Vagina (tissue), 2 donors: Measurements from ENCODE around the gene PLCE1. TPM values are rescaled to one million over a fixed set of nuclear protein-coding genes. Genes with fewer than 3 reads are reported as not detected.

Experiments used
- DNase-seq, 2 donors: peaks; one replicate each; pipeline ENCODE4 v3.0.0-alpha.2; 2017; ENCODE audit errors: extremely low spot score in 2 of 2
- H3K27ac ChIP-seq: fragments of 200-600 bp; sonication (generic); one replicate; pipeline ENCODE4 v1.5.1; 2019
- H3K27me3 ChIP-seq: fragments of 200-600 bp; sonication (generic); one replicate; pipeline ENCODE4 v1.5.1; 2019
- H3K36me3 ChIP-seq, 2 donors: fragments of 200-600 bp; sonication (generic); one replicate each; pipeline ENCODE4 v1.5.1; 2017 to 2019
- H3K4me1 ChIP-seq: fragments of 200-600 bp; sonication (generic); one replicate; pipeline ENCODE4 v1.5.1; 2019
- H3K4me3 ChIP-seq, 2 donors: fragments of 200-600 bp; sonication (generic); 1 replicate in 1 of 2; 2 replicates in 1 of 2; pipeline ENCODE4 v1.5.1; 2016 to 2019
- H3K9me3 ChIP-seq: fragments of 200-600 bp; sonication (generic); one replicate; pipeline ENCODE4 v1.5.1; 2019
- POLR2A ChIP-seq, 2 donors: fragments of 450-650 bp; IDR thresholded peaks; one replicate each; pipeline ENCODE4 v1.6.1; 2017; ENCODE audit warnings: antibody characterized with exemption in 2 of 2, mild to moderate bottlenecking in 2 of 2, moderate library complexity in 2 of 2
- POLR2AphosphoS5 ChIP-seq, 2 donors: sonication (generic); formaldehyde crosslinking; IDR thresholded peaks; one replicate each; pipeline ENCODE4 v1.9.0; 2017; ENCODE audit warnings: antibody characterized with exemption in 2 of 2, mild to moderate bottlenecking in 2 of 2, low read depth in 1 of 2; ENCODE audit not compliant: insufficient read depth in 1 of 2
- intact Hi-C: fragments of 100-400 bp; cut with DNase I; formaldehyde crosslinking; loops from one replicate; pipeline ENCODE4 v1.15.1; 2023
- total RNA-seq: library from RNA; depleted of rRNA; stranded (reverse); fragments of >200 nt; gene quantifications from one replicate; pipeline ENCODE4 v1.2.3, GENCODE V29; 2016
- TF ChIP-seq, protein P1 (sequence below), 3 experiments: fragments of 450-650 bp in 2 of 3; fragments of 200-600 bp in 1 of 3; sonication (generic) in 1 of 3; IDR thresholded peaks; one replicate each; pipeline ENCODE4 v1.5.1; 2017 to 2019; ENCODE audit warnings: antibody characterized with exemption in 3 of 3, mild to moderate bottlenecking in 2 of 3, moderate library complexity in 2 of 3

Gene PLCE1
- total RNA-seq, 1 donor from 2014 or later = 13.0 TPM

DNA sequence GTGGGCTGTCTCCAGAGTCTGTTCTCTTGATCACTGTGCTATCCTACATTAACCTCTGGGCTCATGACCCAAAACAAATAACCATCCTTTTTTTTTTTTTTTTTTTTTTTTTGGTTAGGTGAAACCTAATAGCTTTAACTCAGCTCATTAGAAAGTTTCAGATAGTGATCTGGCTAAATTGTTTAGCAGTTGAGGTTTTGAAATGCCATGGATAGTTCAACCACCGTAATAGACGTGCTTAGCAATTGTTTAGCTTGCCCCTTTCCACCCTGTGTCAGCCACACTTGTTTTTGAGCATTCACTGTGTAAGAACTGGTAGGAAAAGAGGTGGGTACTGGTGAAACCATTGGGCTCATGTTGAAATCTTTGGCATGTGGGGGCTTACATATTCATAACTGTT is 3.8 kb downstream of the PLCE1 start:
- no peaks in the 10 kb centered on the region for H3K36me3 ChIP-seq
- intact Hi-C loops = no loop called here
- H3K27ac ChIP-seq = no peak overlapping the region
- H3K27me3 ChIP-seq = no peaks in the 10 kb centered on the region
- TF ChIP-seq POLR2AphosphoS5 (IDR thresholded peaks at IDR 0.05; ENCODE audit: insufficient read depth in 1 of 2, low read depth in 1 of 2) (no peak), POLR2A (IDR thresholded peaks at IDR 0.05) (no peak)
- TF ChIP-seq, protein P1, sequence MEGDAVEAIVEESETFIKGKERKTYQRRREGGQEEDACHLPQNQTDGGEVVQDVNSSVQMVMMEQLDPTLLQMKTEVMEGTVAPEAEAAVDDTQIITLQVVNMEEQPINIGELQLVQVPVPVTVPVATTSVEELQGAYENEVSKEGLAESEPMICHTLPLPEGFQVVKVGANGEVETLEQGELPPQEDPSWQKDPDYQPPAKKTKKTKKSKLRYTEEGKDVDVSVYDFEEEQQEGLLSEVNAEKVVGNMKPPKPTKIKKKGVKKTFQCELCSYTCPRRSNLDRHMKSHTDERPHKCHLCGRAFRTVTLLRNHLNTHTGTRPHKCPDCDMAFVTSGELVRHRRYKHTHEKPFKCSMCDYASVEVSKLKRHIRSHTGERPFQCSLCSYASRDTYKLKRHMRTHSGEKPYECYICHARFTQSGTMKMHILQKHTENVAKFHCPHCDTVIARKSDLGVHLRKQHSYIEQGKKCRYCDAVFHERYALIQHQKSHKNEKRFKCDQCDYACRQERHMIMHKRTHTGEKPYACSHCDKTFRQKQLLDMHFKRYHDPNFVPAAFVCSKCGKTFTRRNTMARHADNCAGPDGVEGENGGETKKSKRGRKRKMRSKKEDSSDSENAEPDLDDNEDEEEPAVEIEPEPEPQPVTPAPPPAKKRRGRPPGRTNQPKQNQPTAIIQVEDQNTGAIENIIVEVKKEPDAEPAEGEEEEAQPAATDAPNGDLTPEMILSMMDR (IDR thresholded peaks at IDR 0.05) = no peak
- no peak overlapping the region for H3K4me3 ChIP-seq
- no peaks in the 10 kb centered on the region for H3K9me3 ChIP-seq
- no peak for DNase-seq
- H3K4me1 ChIP-seq = peaks cover 26% of the 10 kb centered on the region

DNA sequence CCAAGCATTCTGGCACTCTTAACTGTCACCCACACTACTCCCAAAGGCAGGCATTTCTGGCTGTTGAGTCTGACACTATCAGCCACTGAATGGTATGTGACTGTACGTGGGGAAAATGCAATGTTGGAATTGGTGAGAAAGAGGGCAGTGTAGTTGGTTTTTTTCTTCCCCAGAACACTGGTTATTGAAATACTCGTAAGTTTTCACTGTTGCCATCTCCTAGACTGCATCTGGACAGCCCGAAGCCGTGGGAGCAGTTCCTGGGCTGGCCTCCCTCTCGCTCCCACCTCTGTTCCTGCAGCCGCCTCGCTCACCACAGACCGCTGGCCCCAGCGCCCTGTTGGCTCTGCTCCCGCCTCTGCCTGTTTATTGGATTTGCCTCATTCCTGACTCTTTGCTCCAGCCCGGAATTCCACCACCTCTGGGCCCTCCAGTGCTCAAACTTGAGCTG is 5.7 kb downstream of the PLCE1 start:
- H3K4me1 ChIP-seq = peaks cover 15% of the 10 kb centered on the region
- H3K9me3 ChIP-seq = no peaks in the 10 kb centered on the region
- intact Hi-C loops = no loop called here
- peak overlapping the region in 1 of 2 donors; percentile 2 for H3K4me3 ChIP-seq
- no peak for DNase-seq
- no peaks in the 10 kb centered on the region for H3K36me3 ChIP-seq
- peak overlapping the region; percentile 4 for H3K27ac ChIP-seq
- no peaks in the 10 kb centered on the region for H3K27me3 ChIP-seq
- TF ChIP-seq, protein P1 (IDR thresholded peaks at IDR 0.05) = no peak
- peak in 1 of 2 donors; percentile 25 for TF ChIP-seq POLR2AphosphoS5 (IDR thresholded peaks at IDR 0.05; ENCODE audit: insufficient read depth in 1 of 2, low read depth in 1 of 2)

DNA sequence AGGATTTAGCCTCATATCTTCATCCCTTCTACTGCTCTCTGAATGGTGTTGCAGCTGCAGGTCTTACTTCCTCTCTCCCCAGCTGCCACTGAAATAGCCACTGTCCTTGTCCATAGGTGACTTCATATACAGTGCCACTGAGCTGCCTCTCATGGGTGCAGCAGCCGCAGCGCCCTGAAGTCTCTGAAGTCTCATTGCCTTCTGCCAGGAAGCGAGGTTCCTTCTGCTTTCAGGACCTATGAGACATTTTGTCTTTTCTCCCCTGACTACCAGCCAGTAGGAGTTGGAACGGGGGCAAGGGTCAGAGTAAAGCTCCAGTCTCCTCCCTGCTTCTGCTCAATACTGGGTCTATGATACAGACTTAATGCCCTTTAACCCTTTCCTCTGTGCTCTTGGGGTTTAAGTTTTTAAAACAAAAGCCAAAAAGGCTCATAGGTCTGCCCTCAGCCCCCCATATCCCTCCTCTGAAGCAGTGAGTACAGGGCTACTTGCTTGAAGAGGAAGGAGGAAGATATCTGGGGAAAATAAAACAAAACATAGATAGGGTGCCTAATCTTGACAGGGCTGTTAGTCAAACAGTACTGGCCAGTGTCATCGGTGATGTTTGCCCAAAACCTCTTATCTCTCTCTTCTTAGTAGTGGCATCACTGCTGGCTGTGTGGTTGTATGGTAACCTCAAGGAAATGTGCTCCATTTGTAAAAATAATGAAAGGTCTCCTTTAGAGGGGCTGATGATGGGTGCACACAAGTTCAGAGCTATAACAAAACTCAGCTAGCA is 7.1 kb downstream of the PLCE1 start:
- no peak for DNase-seq
- no peak overlapping the region for H3K27ac ChIP-seq
- intact Hi-C loops = no loop called here
- H3K4me1 ChIP-seq = peaks cover 12% of the 10 kb centered on the region
- no peak overlapping the region for H3K4me3 ChIP-seq
- no peaks in the 10 kb centered on the region for H3K27me3 ChIP-seq
- TF ChIP-seq, protein P1 (IDR thresholded peaks at IDR 0.05) = no peak
- no peak for TF ChIP-seq POLR2A (IDR thresholded peaks at IDR 0.05)
- TF ChIP-seq POLR2AphosphoS5 (IDR thresholded peaks at IDR 0.05; ENCODE audit: insufficient read depth in 1 of 2, low read depth in 1 of 2) = no peak
- no peaks in the 10 kb centered on the region for H3K36me3 ChIP-seq
- no peaks in the 10 kb centered on the region for H3K9me3 ChIP-seq

- no peak for TF ChIP-seq POLR2AphosphoS5 (IDR thresholded peaks at IDR 0.05; ENCODE audit: insufficient read depth in 1 of 2, low read depth in 1 of 2)
- TF ChIP-seq, protein P1 (IDR thresholded peaks at IDR 0.05) = no peak
- TF ChIP-seq POLR2A (IDR thresholded peaks at IDR 0.05) = no peak
- H3K4me3 ChIP-seq = no peak overlapping the region
- no peaks in the 10 kb centered on the region for H3K9me3 ChIP-seq
- intact Hi-C loops = no loop called here
- H3K27me3 ChIP-seq = no peaks in the 10 kb centered on the region
- peaks cover 12% of the 10 kb centered on the region for H3K4me1 ChIP-seq
- no peak overlapping the region for H3K27ac ChIP-seq
- no peak for DNase-seq
- H3K36me3 ChIP-seq = no peaks in the 10 kb centered on the region
Observed at GRCh38 chr10:94001416-94001810, 7.7 kb downstream of the PLCE1 start.

GRCh38 chr10:94002156-94002555 is 8.4 kb downstream of the PLCE1 start:
- H3K27ac ChIP-seq = no peak overlapping the region
- intact Hi-C loops = no loop called here
- no peaks in the 10 kb centered on the region for H3K36me3 ChIP-seq
- H3K4me1 ChIP-seq = peaks cover 18% of the 10 kb centered on the region
- no peaks in the 10 kb centered on the region for H3K9me3 ChIP-seq
- DNase-seq = no peak
- no peaks in the 10 kb centered on the region for H3K27me3 ChIP-seq
- no peak overlapping the region for H3K4me3 ChIP-seq
- TF ChIP-seq, protein P1 (IDR thresholded peaks at IDR 0.05) = no peak
- TF ChIP-seq POLR2AphosphoS5 (IDR thresholded peaks at IDR 0.05; ENCODE audit: insufficient read depth in 1 of 2, low read depth in 1 of 2) = peak in 1 of 2 donors; percentile 51
